Measurements from ENCODE around the gene GABPB1. TPM values are rescaled to one million over a fixed set of nuclear protein-coding genes. Genes with fewer than 3 reads are reported as not detected.
A peak's percentile ranks its signal among the peaks of the same experiment; 100 is the strongest.
"Not testable (repeated sequence)": the region's sequence is repeated elsewhere in the genome, so short reads cannot be mapped to it uniquely, and the experiment has no call there.

GABPB1 gene
- 35.3 TPM for polyA plus RNA-seq (ENCODE audit: insufficient read length)
- long read RNA-seq, donor 1, full-length matches to known transcripts: 5 of 5 reads
- long read RNA-seq, donor 1, partial matches to known transcripts: 0 of 5 reads
- long read RNA-seq, donor 1, other reads (novel, unspliced or antisense): 0 of 5 reads
- long read RNA-seq, donor 2, full-length matches to known transcripts: 5 of 5 reads
- long read RNA-seq, donor 2, partial matches to known transcripts: 0 of 5 reads
- long read RNA-seq, donor 2, other reads (novel, unspliced or antisense): 0 of 5 reads
- long read RNA-seq, donor 3, full-length matches to known transcripts: 3 of 17 reads
- long read RNA-seq, donor 3, partial matches to known transcripts: 14 of 17 reads
- long read RNA-seq, donor 3, other reads (novel, unspliced or antisense): 0 of 17 reads
- long read RNA-seq, donor 4: 0 reads
- long read RNA-seq, donor 5, full-length matches to known transcripts: 5 of 10 reads
- long read RNA-seq, donor 5, partial matches to known transcripts: 0 of 10 reads
- long read RNA-seq, donor 5, other reads (novel, unspliced or antisense): 5 of 10 reads
- long read RNA-seq, donor 6, full-length matches to known transcripts: 6 of 6 reads
- long read RNA-seq, donor 6, partial matches to known transcripts: 0 of 6 reads
- long read RNA-seq, donor 6, other reads (novel, unspliced or antisense): 0 of 6 reads
- long read RNA-seq, donor 7, full-length matches to known transcripts: 6 of 6 reads
- long read RNA-seq, donor 7, partial matches to known transcripts: 0 of 6 reads
- long read RNA-seq, donor 7, other reads (novel, unspliced or antisense): 0 of 6 reads
- long read RNA-seq, donor 8, partial matches to known transcripts: 0 of 1 reads
- long read RNA-seq, donor 8, other reads (novel, unspliced or antisense): 0 of 1 reads

DNA sequence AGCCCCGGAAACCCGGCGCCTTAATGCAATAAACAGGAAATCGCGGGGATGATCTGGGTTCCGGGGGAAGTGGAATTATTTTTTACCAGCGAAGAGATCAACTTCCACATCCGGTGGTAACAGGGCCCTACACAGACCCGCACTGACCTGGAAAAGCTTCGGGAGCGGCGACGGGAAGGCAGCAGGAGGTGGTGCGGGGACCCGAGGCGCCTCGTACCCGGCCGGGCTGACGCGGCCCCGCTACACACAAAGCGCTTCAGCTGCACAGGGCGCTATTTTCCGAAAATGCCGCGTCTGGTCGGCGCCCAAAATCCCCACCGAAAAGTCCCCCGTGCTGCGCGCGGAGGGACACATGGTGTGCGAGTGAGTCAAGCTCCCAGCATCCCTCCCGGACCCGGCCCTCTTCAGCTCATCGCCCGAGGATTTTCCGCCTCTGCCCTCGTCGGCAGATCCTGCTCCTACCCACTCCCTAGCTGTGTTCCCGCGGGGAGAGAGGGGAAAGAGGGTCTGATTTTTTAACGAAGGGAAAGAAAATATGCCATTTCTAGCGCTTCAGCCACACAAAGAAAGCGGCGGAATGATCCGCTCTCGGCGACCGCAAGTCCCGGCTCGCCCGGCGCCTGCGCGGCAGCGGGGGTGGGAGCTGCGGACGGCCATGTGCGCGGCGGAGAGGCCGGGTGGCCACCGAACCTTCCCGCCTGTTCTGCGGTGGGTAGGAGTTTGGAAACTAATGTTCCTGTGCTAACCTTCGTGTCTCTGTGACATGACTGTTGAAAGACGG, at the start of gene GABPB1:
Gene GABPB1, minus strand, starts transcription at position 361 of the 781 bp plus-strand sequence. CDS start 45,400 bp downstream, outside the sequence.
- peak; percentile 94 for DNase-seq

- not testable (repeated sequence) for DNase-seq
Measured at GRCh38 chr15:50391561-50391960, 36.6 kb upstream of the GABPB1 start.

GRCh38 chr15:50390554-50391264, 35.7 kb upstream of the GABPB1 start:
- DNase-seq: no peak

- DNase-seq: not testable (repeated sequence)
Measured at GRCh38 chr15:50382408-50382807, 27.4 kb upstream of the GABPB1 start.

DNA sequence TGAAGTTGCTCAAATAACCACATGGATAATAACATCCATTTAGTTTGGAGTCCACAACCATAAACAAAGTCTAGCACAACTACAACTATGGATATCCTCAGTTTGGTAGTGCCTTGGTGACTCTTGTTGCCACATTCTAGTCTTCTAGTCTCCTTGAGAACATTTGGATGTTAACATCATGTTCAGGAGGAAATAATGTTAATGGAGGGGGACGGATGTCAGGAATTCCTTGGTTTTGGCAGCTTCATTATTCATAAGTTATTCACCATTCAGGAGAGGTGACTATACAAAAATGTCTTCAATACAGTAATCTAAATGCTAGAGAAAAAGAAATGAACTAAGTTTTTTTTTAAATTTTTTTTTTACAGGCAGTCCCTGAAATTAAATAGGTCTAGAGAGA, 26.4 kb upstream of the GABPB1 start:
- DNase-seq: no peak

GRCh38 chr15:50380089-50380488, 25.1 kb upstream of the GABPB1 start:
- DNase-seq: no peak

DNA sequence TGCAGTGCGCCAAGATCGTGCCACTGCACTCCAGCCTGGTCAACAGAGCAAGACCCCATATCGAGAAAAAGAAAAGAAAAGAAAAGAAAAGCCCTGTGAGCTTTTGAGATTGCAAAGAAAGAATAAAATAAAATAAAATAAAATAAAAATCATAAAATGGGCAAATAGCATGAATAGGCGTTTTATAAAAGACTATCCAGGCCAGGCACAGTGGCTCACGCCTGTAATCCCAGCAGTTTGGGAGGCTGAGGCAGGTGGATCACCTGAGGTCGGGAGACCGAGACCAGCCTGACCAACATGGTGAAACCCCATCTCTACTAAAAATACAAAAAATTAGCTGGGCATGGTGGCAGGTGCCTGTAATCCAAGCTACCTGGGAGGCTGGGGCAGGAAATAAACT, 24.4 kb upstream of the GABPB1 start:
- not testable (repeated sequence) for DNase-seq

GRCh38 chr15:50378776-50379175, 23.8 kb upstream of the GABPB1 start:
- DNase-seq: no peak

DNA sequence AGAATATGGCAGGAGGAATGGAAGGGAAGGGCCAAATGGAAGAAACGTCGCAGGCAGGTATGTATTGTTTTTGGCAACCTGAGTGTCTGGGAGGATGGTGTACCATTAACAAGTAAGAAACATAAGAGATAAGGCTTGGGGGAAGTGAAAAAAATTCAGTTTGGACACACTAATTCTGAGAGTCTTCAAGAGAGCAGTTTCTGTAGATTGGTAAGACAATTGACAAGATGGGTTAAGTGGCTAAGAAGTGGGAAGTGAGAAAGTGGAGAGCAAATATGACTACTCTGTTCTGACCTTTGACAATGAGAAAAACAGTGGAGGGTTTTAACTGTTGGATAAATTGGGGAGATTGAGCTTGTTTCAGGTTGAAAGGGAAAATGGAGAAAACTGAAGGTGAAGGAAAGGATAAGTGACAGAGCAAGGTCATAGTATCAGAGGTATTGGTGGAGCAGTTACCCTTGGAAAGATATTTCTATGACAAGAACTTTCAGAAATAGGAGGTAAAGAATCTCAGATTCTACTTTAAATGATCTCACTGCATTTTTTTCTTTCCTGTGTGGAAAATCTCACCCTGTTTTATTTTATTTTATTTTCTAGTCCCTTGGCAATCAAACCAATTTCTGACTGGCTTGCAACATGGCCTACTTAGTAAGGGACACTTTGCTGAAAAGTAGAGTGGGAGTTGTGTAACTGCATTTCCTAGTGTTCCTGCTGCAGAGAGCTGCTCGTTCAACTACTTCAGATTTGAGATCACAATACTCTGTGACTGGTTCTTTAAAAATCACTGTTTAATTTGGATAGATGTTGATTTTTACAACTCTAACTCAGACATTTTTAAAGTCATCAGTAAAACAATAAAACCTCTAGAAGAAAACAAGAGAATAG, 23.1 kb upstream of the GABPB1 start:
- DNase-seq: no peak

DNA sequence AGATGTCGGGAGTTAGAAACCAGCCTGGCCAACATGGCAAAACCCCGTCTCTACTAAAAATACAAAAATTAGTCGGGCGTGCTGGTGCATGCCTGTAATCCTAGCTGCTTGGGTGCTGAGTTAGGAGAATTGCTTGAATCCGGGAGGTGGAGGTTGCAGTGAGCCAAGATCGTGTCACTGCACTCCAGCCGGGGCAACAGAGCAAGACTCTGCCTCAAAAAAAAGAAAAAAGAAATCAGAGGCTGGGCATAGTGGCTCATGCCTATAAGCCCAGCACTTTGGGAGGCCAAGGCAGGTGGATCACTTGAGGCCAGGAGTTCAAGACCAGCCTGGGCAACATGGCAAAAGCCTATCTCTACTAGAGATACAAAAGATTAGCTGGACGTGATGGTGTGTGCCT, 14.6 kb upstream of the GABPB1 start:
- not testable (repeated sequence) for DNase-seq

GRCh38 chr15:50365971-50366370, 11.0 kb upstream of the GABPB1 start:
- DNase-seq: no peak

GRCh38 chr15:50365570-50365969, 10.6 kb upstream of the GABPB1 start:
- DNase-seq: no peak

DNA sequence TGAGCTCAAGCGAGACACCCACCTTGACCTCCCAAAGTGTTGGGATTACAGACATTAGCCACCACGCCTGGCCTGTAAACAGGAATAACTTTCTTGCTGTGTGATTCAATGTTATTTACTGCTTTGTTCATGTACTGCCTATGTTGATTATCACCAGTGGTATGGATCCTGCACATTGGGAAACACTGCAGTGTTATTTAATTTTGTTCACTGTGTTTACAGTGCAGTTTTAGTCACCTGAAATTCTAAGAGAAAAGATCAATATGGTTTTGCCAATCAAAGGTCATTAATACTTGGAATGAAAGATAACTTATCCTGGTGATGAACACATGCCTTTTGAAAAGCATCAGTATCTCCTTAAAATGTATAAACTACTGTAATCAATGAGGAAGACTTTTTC, 8.6 kb upstream of the GABPB1 start:
- no peak for DNase-seq

DNA sequence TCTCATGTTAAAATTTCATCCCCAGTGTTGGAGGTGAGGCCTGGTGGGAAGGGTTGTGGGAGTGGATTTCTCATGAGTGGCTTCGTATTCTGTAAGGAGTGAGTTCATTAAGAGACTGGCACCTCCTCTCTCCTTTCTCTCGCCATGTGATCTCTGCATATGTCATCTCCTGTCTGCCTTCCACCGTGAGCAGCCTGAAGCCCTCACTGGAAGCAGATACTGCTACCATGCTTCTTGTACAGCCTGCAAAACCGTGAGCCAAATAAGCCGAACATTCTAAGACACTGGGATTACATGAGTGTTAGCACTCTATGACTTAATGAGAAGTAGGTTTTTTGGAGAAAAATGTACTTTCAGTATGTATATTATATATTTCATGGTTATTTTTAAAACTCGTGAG, 6.8 kb upstream of the GABPB1 start:
- DNase-seq: no peak

DNA sequence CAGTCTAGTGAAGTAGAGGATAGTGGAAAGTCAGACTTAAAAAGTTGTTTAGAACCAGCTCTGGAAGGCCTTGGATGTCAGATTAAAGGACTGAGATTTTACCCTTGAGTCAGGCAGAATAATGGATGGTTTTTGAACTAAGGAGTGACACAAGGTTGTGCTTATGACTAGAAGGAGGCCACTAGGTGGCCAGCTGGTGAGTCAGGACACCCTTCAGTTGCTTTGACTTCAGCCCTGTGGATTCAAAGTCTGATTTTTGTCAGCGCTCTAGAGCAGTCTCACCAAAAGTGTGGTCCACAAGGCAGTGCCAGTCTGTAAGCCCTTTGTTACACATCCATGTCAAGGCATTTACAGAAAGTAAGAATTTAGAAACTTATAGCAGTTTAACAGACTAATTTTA, 3.8 kb upstream of the GABPB1 start:
- DNase-seq: no peak

DNA sequence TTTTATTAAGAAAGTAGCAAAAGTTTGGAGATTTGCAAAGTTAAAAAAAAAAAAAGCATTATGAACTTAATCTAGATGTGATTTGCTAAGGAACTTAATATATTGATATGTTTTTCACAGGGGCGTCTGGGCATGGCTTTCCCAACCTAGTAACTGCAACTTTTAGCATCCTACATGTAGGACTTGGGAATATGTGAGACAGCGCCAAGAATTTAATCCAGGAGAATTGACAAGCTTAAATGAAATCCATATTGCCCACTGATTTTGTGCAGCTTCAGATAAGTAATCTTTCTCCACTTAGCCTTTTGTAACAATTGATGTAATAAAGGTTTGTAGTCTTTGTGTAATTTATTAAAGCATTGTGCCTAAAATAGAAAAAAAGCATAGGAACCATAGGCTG, 982 bp upstream of the GABPB1 start:
- peak; percentile 21 for DNase-seq

DNA sequence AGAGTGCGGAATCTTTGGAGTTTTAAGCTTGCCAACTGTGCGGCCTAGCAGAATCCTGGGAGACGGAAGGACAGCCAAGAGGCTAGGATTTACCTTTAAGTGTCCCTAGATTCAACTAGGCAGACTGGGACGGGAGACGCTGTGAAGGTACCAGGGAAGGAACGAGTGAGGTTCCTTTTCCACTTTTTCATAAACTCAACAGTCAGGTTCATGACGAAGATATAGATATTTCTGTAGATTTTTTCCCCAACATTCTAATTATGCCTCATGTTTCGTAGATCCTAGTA, 564 bp upstream of the GABPB1 start:
- DNase-seq: no peak

DNA sequence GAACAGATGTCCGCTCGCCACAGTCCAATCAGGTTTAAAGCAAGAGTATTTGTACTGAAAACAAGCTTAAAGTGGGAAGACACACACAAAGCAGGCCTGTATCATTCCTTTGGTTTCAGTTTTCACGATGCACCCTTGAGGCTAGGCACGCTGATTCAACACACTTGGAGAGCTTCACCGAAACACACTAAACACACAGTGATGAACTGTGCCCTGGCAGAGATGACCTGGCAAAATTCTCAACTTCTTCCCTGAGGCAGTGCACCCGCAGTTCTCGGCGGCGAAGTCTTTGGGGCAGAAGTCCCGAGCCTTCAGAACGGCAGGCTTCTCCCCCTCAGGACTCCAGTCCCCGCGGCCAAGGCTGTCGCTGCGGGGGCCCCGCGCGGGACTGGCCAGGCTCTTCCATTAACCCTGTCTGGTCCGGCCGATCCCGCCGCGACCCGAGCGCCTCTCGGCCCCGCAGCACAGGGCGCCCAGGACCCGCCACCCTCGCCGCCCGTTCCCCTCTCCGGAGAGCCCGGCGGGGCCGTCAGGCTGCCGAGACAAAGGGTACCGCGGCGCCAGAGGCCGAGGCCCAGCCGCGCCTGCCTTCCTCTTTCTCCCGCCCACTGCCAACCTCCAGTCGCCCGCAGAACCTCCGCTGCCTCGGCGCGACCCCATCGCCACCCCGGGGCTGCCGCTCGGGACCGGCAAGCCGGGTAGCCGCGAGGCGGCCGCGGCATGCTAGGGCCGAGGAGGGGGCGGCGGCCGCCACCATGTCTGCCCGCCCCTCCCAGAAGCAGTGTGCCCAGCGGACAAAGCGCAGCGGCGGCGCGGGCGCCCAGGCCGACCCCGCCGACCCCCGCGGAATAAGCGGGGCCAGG, 792 bp downstream of the GABPB1 start:
- peak; percentile 76 for DNase-seq

DNA sequence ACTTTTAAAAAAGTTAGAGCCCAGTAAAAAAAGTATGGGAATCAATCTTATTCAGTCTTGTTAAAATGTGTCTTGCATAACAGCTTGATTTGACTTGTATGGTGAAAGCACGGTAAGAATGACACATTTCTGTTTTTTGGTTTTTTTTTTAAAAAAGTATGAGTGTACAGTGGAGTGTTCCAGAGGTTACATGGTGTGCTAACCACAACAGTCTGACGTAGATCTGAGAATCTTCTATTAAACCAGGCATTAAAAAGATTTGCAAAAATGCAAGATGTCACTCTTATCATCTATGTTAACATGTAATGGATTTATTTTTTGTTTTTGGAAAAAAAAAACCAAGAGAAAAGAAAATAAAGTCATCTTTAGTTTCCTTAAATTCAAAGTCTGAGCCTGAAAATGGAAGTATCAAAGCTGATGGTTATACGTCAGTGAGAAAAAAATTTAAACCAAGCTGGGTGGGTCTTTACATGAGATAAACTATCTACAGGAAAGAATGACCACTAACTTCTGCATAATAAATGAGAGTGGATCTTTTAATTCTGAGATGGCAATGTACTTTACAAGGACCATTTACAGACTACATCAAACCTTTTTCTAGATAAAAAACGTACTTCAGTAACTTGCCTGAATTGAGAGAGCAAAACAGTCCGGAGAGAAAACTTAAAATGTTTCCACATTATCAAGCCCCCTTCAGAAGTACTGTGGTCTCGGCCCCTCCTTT, 1.6 kb downstream of the GABPB1 start:
- peak; percentile 43 for DNase-seq
